MCF 10A (cell line): ENCODE results near the gene TACO1. TPM values are rescaled to one million over a fixed set of nuclear protein-coding genes. Genes with fewer than 3 reads are reported as not detected.

Experiments
- BruUV-seq: library from RNA; stranded (reverse); fragments of 400-500 nt; replicated peaks from 2 replicates; lab custom pipeline; 2021; lab: Mats Ljungman, UMichigan
- CTCF ChIA-PET: fragments of 300-600 bp; sonication (Branson Sonifier 250); formaldehyde crosslinking; extraction: SDS; loops from one replicate; lab custom pipeline; 2021; ENCODE audit warnings: antibody characterized with exemption, inconsistent platforms; lab: Yijun Ruan, JAX
- POLR2A ChIA-PET: fragments of 300-600, 350-650 bp; sonication (Branson Sonifier 250); formaldehyde crosslinking; extraction: SDS; loops from one replicate; lab custom pipeline; 2020; ENCODE audit warnings: antibody characterized with exemption, inconsistent platforms; lab: Yijun Ruan, JAX
- DNase-seq: peaks from one replicate; pipeline ENCODE4 v3.0.0-alpha.2; 2018; ENCODE audit not compliant: unreplicated experiment
- H3K27ac Mint-ChIP-seq: one replicate; pipeline ENCODE4 v1.8.0; 2022; ENCODE audit warnings: mild to moderate bottlenecking, low read depth, mixed read lengths; ENCODE audit not compliant: unreplicated experiment
- H3K27me3 Mint-ChIP-seq: one replicate; pipeline ENCODE4 v1.8.0; 2022; ENCODE audit warnings: mixed read lengths; ENCODE audit not compliant: insufficient read depth, unreplicated experiment
- H3K36me3 Mint-ChIP-seq: one replicate; pipeline ENCODE4 v1.8.0; 2022; ENCODE audit warnings: mild to moderate bottlenecking, moderate library complexity, mixed read lengths; ENCODE audit not compliant: insufficient read depth, unreplicated experiment
- H3K4me1 Mint-ChIP-seq: one replicate; pipeline ENCODE4 v1.8.0; 2022; ENCODE audit warnings: mixed read lengths; ENCODE audit not compliant: insufficient read depth, unreplicated experiment
- H3K4me3 Mint-ChIP-seq: one replicate; pipeline ENCODE4 v1.8.0; 2022; ENCODE audit warnings: mild to moderate bottlenecking, moderate library complexity, mixed read lengths; ENCODE audit not compliant: unreplicated experiment
- H3K9me3 Mint-ChIP-seq: one replicate; pipeline ENCODE4 v1.8.0; 2022; ENCODE audit warnings: mixed read lengths; ENCODE audit not compliant: unreplicated experiment
- CTCF ChIP-seq: fragments of 200-600 bp; IDR thresholded peaks from one replicate; pipeline ENCODE4 v1.8.0; 2022; ENCODE audit warnings: antibody characterized with exemption, mild to moderate bottlenecking; ENCODE audit not compliant: unreplicated experiment
- intact Hi-C: fragments of 100-400 bp; cut with micrococcal nuclease; formaldehyde crosslinking; loops from 2 replicates; pipeline ENCODE4 v1.14.1; 2022
- total RNA-seq: library from RNA; stranded (reverse); gene quantifications from 2 replicates; pipeline ENCODE4 v1.2.3, GENCODE V29; 2022

The TACO1 gene
- total RNA-seq, 1 experiment from 2014 or later: 38.7 TPM

- Mint-ChIP-seq H3K27me3 (no peaks in the 10 kb centered on the region), H3K4me3 (no peak overlapping the region), H3K36me3 (no peaks in the 10 kb centered on the region), H3K27ac (no peak overlapping the region), H3K4me1 (peaks cover 20% of the 10 kb centered on the region), H3K9me3 (no peaks in the 10 kb centered on the region)
- CTCF ChIA-PET: no interaction called here
- DNase-seq: no peak
- POLR2A ChIA-PET: interaction anchor here (0.8 to 1.8 kb wide), 2 partner anchors 15 to 174 kb away, joined by 3 to 6 read pairs; no protein-coding TSS in a partner anchor
- no TSS peak for BruUV-seq
- no peak for TF ChIP-seq CTCF
- intact Hi-C loops: no loop called here
Observed at GRCh38 chr17:63624531-63624880, 23.8 kb downstream of the TACO1 start.

GRCh38 chr17:63626551-63627180 lies 26.0 kb downstream of the TACO1 start:
- Mint-ChIP-seq H3K4me1 (peaks cover 20% of the 10 kb centered on the region), H3K4me3 (no peak overlapping the region), H3K9me3 (no peaks in the 10 kb centered on the region), H3K27ac (peak overlapping the region; percentile 5), H3K36me3 (no peaks in the 10 kb centered on the region), H3K27me3 (no peaks in the 10 kb centered on the region)
- no peak for DNase-seq
- ChIA-PET CTCF (interaction anchor here (0.6 to 0.7 kb wide), 2 partner anchors 16 to 176 kb away, joined by 4 to 6 read pairs; no protein-coding TSS in a partner anchor), POLR2A (interaction anchor here (0.6 to 1.9 kb wide), 6 partner anchors 8 to 146 kb away, joined by 3 to 7 read pairs (median 4); partner anchors contain the start of genes CCDC47 and DCAF7)
- no peak for TF ChIP-seq CTCF
- intact Hi-C loops: no loop called here
- BruUV-seq: no TSS peak

GRCh38 chr17:63629627-63630026 lies 28.9 kb downstream of the TACO1 start:
- ChIA-PET CTCF (interaction anchor here (1.6 kb wide), 1 partner anchor 17 kb away, joined by 5 read pairs; no protein-coding TSS in a partner anchor), POLR2A (interaction anchor here (1.2 kb wide), 1 partner anchor 8 kb away, joined by 3 read pairs; the partner anchor contains the start of gene MAP3K3)
- no peak overlapping the region for H3K4me3 Mint-ChIP-seq
- no peaks in the 10 kb centered on the region for H3K27me3 Mint-ChIP-seq
- no TSS peak for BruUV-seq
- no peak for DNase-seq
- intact Hi-C loops: no loop called here
- H3K9me3 Mint-ChIP-seq: no peaks in the 10 kb centered on the region
- H3K36me3 Mint-ChIP-seq: peaks cover 14% of the 10 kb centered on the region
- TF ChIP-seq CTCF: no peak
- H3K27ac Mint-ChIP-seq: no peak overlapping the region
- H3K4me1 Mint-ChIP-seq: peaks cover 9% of the 10 kb centered on the region

GRCh38 chr17:63631062-63631461 lies 30.4 kb downstream of the TACO1 start:
- intact Hi-C loops: no loop called here
- H3K27me3 Mint-ChIP-seq: no peaks in the 10 kb centered on the region
- DNase-seq: no peak
- no TSS peak for BruUV-seq
- no peaks in the 10 kb centered on the region for H3K9me3 Mint-ChIP-seq
- POLR2A ChIA-PET: no interaction called here
- TF ChIP-seq CTCF: no peak
- CTCF ChIA-PET: interaction anchor here (1.6 kb wide), 1 partner anchor 19 kb away, joined by 5 read pairs; no protein-coding TSS in a partner anchor
- peaks cover 17% of the 10 kb centered on the region for H3K36me3 Mint-ChIP-seq
- H3K4me1 Mint-ChIP-seq: peaks cover 6% of the 10 kb centered on the region
- H3K27ac Mint-ChIP-seq: no peak overlapping the region
- H3K4me3 Mint-ChIP-seq: no peak overlapping the region
